BJ (cell line): ENCODE measurements around the gene MAGEA2B. TPM values are rescaled to one million over a fixed set of nuclear protein-coding genes. Genes with fewer than 3 reads are reported as not detected.
"Not testable (repeated sequence)": the region's sequence is repeated elsewhere in the genome, so short reads cannot be mapped to it uniquely, and the experiment has no call there.

Experiments used
- CTCF ChIA-PET: fragments of 350-600 bp; formaldehyde crosslinking; extraction: SDS; loops from one replicate; lab custom pipeline; 2021; ENCODE audit warnings: antibody characterized with exemption, inconsistent platforms; lab: Yijun Ruan, JAX
- POLR2A ChIA-PET: fragments of 300-600 bp; sonication (Branson Sonifier 250); formaldehyde crosslinking; extraction: SDS; loops from one replicate; lab custom pipeline; 2021; ENCODE audit warnings: antibody characterized with exemption; lab: Charles Lee
- DNase-seq: peaks from one replicate; pipeline ENCODE4 v3.0.0-alpha.2; 2011; ENCODE audit warnings: low read depth
- H3K27me3 ChIP-seq: 2 replicates; pipeline ENCODE4 v1.6.0; 2011; ENCODE audit warnings: low read length; ENCODE audit not compliant: control insufficient read depth, insufficient read depth
- H3K36me3 ChIP-seq: 2 replicates; pipeline ENCODE4 v1.5.1; 2011; ENCODE audit warnings: low read length; ENCODE audit not compliant: control insufficient read depth, insufficient read depth
- H3K4me3 ChIP-seq: 2 replicates; pipeline ENCODE4 v1.5.1; 2011; ENCODE audit warnings: low read depth, mild to moderate bottlenecking, control low read depth, low read length
- polyA plus RNA-seq: library from polyadenylated mRNA; depleted of rRNA; stranded (reverse); fragments of >200 nt; gene quantifications from 2 replicates; pipeline ENCODE4 v1.2.3, GENCODE V29; 2011; rRNA removed
- TF ChIP-seq, protein P1 (sequence below): IDR thresholded peaks from 2 replicates; pipeline ENCODE4 v1.5.1; 2011; ENCODE audit warnings: low read depth, mild to moderate bottlenecking, control low read depth, inconsistent platforms, low read length, moderate library complexity; ENCODE audit not compliant: insufficient read depth

Gene MAGEA2B
- polyA plus RNA-seq, 1 experiment: not detected

DNA sequence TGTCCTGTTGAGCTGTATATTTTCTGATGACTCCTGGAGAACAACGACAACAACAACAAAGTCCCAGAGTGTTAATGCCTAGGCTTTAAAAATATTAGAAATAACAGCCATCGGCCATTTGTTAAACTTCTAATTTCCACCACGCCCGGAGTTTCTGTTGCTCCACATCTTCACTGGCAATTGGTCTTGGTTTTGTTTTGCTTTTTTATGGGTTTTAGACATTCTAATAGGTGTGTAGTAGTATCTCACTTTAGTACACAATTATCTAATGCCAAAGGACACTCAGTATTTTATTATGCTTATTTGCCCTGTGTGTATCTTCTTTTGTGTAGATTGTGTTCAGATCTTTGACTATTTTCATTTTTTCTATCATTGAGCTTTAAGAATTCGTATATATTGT, 24.1 kb downstream of the MAGEA2B start:
- ChIA-PET POLR2A (no interaction called here), CTCF (no interaction called here)
- TF ChIP-seq, protein P1, sequence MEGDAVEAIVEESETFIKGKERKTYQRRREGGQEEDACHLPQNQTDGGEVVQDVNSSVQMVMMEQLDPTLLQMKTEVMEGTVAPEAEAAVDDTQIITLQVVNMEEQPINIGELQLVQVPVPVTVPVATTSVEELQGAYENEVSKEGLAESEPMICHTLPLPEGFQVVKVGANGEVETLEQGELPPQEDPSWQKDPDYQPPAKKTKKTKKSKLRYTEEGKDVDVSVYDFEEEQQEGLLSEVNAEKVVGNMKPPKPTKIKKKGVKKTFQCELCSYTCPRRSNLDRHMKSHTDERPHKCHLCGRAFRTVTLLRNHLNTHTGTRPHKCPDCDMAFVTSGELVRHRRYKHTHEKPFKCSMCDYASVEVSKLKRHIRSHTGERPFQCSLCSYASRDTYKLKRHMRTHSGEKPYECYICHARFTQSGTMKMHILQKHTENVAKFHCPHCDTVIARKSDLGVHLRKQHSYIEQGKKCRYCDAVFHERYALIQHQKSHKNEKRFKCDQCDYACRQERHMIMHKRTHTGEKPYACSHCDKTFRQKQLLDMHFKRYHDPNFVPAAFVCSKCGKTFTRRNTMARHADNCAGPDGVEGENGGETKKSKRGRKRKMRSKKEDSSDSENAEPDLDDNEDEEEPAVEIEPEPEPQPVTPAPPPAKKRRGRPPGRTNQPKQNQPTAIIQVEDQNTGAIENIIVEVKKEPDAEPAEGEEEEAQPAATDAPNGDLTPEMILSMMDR: no peak

DNA sequence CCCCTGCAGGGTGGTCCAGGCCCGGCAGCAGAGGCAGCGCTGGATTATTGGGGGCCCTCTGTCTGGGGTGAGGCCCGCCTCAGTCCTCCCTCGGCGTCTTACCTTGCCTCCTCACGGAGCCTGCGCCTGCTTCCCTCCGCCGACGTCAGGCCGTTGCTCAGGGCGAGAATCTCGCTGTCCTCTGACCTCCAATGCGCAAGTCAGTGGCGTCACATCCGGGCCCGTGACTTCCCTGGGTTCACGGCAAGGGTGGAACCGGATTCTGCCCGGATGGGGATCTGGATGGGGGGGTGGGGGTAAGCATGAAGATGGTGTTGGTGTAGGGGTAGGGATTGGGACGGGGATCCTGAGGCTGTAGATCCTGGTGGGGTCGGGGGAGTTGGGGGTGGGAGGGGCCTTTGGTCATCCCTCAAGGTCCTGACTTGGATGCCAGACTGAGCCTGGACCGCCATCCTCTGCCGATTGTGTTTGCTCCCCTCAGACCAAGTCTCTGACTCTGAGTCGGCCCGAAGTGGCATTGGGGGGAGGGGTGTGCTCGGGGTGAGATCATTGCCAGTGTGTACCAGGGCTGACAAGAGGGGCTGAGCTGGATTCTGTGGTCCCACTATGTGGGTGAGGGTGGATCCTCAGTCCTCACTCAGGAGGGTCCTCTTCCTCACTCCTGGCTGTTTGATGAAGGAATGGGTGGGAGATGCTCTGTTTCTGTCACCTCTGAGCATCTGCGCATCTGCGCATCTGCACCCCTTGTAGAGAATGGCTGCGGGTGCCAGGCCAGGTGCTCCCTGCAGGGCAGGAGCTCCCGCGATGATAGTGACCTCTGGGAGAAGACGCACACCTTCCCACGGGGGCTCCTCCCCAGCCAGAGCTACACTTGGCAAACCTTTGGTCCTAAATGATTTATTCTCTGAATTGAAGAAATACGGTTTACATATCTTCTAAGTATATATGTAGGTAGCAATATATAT, 39.5 kb downstream of the MAGEA2B start, which contains the start of gene MAGEA2:
Gene MAGEA2 (minus strand): TSS at position 157 of the 965 bp plus-strand sequence. CDS start 2,479 bp downstream, outside the sequence.
- H3K4me3 ChIP-seq, DNase-seq, POLR2A ChIA-PET, H3K36me3 ChIP-seq, H3K27me3 ChIP-seq, CTCF ChIA-PET: not testable (repeated sequence)

More for the DNA sequence above, 24.1 kb downstream of the MAGEA2B start:
- H3K36me3 ChIP-seq: no peaks in the 10 kb centered on the region
- H3K4me3 ChIP-seq: no peak overlapping the region
- no peak for DNase-seq
- no peaks in the 10 kb centered on the region for H3K27me3 ChIP-seq

DNA sequence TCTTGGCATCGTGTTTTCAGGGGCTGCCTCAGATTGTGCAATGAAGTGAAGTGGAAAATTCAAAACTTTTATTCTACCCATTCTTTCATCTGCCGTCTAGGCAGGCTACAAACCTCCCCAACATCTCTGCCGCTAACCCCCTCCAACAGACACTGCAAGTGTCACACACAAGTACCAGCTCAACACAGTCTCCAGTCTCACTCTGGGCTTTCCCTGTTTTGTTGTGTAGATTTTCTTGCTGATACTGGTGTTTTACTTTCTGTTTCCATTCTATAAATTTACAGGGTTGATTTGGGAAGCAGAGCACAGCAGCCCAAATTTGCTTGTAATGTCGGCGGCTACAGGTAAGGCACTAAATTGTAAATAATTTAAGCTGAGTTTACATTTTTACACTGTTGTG, 40.4 kb downstream of the MAGEA2B start:
- DNase-seq, H3K36me3 ChIP-seq, POLR2A ChIA-PET, H3K4me3 ChIP-seq, H3K27me3 ChIP-seq, CTCF ChIA-PET: not testable (repeated sequence)

DNA sequence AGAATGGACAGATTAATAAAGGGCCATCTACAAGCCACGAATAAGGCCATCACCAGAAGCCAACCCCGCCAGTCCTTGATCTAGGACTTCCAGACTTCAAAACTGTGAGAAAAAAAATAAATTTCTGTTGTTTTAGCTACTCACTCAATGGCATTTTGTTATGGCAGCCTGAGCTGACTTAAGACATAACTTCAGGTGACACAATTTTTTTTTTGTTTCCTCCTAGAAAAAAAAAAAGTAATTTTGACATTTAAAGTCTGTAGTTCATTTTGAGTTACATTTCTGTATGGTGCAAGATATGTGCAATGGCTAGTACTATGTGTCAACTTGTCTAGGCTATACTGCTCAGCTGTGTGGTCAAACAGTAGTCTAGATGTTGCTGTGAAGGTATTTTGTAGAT, 44.5 kb downstream of the MAGEA2B start, which contains the start of gene CSAG3:
Gene CSAG3 (plus strand): TSS at position 301 of the 400 bp plus-strand sequence.
- H3K36me3 ChIP-seq, DNase-seq, CTCF ChIA-PET, H3K27me3 ChIP-seq, POLR2A ChIA-PET, H3K4me3 ChIP-seq: not testable (repeated sequence)

DNA sequence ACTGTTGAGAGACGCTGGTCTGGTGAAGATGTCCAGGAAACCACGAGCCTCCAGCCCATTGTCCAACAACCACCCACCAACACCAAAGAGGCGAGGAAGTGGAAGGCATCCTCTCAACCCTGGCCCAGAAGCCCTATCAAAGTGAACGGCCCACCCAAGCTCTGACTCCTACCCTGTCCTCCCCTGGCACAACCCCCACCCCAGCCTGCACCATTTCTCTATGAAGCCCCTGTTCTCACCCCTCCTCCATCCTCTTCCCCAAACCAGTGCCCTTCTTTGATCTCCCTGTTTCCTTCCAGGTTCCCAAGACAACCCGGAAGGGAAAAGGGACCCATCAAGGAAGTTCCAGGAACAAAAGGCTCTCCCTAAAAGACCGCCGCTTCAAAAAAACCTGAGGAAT, 45.1 kb downstream of the MAGEA2B start:
- POLR2A ChIA-PET, CTCF ChIA-PET: not testable (repeated sequence)

DNA sequence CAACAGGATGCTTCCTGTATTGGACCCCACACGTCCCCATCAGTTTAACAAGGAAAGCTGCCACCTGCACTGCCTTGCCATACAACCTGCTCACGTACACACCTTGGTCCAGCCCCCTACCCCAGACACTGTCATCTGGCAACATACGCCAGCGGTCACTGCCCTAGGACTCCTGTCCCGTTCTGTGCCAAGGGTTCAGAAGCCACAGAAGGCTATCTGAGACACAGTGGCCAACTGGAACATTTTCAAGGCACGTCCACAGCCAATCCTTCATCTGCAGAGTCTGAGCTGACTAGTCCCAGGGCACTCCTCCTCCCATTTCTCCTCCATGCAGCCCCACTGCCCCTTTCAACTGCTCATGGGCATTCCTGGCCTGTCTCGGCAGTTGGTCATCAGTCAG, 47.2 kb downstream of the MAGEA2B start:
- H3K27me3 ChIP-seq, POLR2A ChIA-PET, CTCF ChIA-PET, DNase-seq, H3K36me3 ChIP-seq, H3K4me3 ChIP-seq: not testable (repeated sequence)

More for the DNA sequence above, 45.1 kb downstream of the MAGEA2B start:
- not testable (repeated sequence) for H3K36me3 ChIP-seq, H3K27me3 ChIP-seq, H3K4me3 ChIP-seq, DNase-seq

DNA sequence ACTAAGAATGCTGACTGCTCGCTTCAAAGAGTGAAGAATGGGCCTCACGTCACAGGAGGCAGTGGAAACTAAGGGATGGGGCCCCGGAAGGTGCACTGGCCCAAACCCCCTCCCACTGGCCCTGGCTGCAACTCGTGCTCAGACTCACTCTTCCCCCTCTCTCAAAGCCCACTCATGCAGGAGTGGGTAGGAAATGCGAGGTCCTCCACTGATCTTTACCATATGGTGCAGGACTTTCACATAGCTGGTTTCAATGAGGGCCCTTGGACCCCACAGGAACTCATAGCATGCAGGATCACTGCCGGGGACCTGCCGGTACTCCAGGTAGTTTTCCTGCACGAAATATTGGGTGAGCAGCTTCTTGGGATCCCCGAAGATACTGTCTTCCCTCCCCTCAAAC, 52.1 kb downstream of the MAGEA2B start:
- H3K36me3 ChIP-seq, POLR2A ChIA-PET, DNase-seq, H3K4me3 ChIP-seq, H3K27me3 ChIP-seq, CTCF ChIA-PET: not testable (repeated sequence)

Other genes starting within 250 kb of the MAGEA2B start
- not detected in 2 replicates for gene GABRQ, start 76.7 kb upstream of the MAGEA2B start, polyA plus RNA-seq
- gene MAGEA3, start 15.8 kb upstream of the MAGEA2B start, polyA plus RNA-seq: 0.06 TPM in 1 of 2 replicates, not detected in the other
- not detected in 2 replicates for gene CSAG2, start 5.4 kb upstream of the MAGEA2B start, polyA plus RNA-seq
- not detected in 2 replicates for gene CSAG1, start 19.1 kb downstream of the MAGEA2B start, polyA plus RNA-seq
- gene MAGEA12, start 19.1 kb downstream of the MAGEA2B start, polyA plus RNA-seq: not detected in 2 replicates
- not detected in 2 replicates for gene MAGEA2, start 39.2 kb downstream of the MAGEA2B start, polyA plus RNA-seq
- not detected in 2 replicates for gene CSAG3, start 44.6 kb downstream of the MAGEA2B start, polyA plus RNA-seq
- gene MAGEA6, start 55.1 kb downstream of the MAGEA2B start, polyA plus RNA-seq: not detected in 2 replicates
- gene CETN2, start 116.1 kb downstream of the MAGEA2B start, polyA plus RNA-seq: 19.1 and 44.5 TPM in 2 replicates
- gene NSDHL, start 116.4 kb downstream of the MAGEA2B start, polyA plus RNA-seq: 10.3 and 13.7 TPM in 2 replicates
- 7.6 and 8.3 TPM in 2 replicates for gene ZNF185, start 183.4 kb downstream of the MAGEA2B start, polyA plus RNA-seq